Prostate gland (tissue), 2 donors: Measurements from ENCODE around the gene MYBBP1A. TPM values are rescaled to one million over a fixed set of nuclear protein-coding genes. Genes with fewer than 3 reads are reported as not detected.

Source experiments
- DNase-seq: peaks from one replicate; pipeline ENCODE4 v3.0.0-alpha.2; 2019; ENCODE audit warnings: low spot score
- H3K27ac ChIP-seq, 2 donors: fragments of 200-600 bp; sonication (generic); 2 replicates each; pipeline ENCODE4 v1.5.1; 2017 to 2019
- H3K27me3 ChIP-seq: fragments of 200-600 bp; sonication (generic); replicated peaks from 2 replicates; pipeline ENCODE4 v1.5.1; 2019; ENCODE audit not compliant: insufficient read depth
- H3K36me3 ChIP-seq, 2 donors: fragments of 200-600 bp; sonication (generic); 1 replicate in 1 of 2; 2 replicates in 1 of 2; pipeline versions ENCODE4 v1.5.1 to v1.8.1; 2017 to 2019
- H3K4me1 ChIP-seq: fragments of 200-600 bp; sonication (generic); replicated peaks from 2 replicates; pipeline ENCODE4 v1.5.1; 2019
- H3K4me3 ChIP-seq, 2 donors: fragments of 200-600 bp; sonication (generic); 2 replicates each; pipeline ENCODE4 v1.5.1; 2017 to 2019
- H3K9me3 ChIP-seq: fragments of 200-600 bp; sonication (generic); 2 replicates; pipeline ENCODE4 v1.5.1; 2017
- CTCF ChIP-seq, 4 experiments: fragments of 200-600 bp in 2 of 4; fragments of 450-650 bp in 2 of 4; sonication (generic) in 2 of 4; IDR thresholded peaks; 1 replicate in 3 of 4; 2 replicates in 1 of 4; pipeline ENCODE4 v1.5.1; 2016 to 2019; ENCODE audit warnings: antibody characterized with exemption in 4 of 4, mild to moderate bottlenecking in 2 of 4, moderate library complexity in 2 of 4
- POLR2A ChIP-seq: fragments of 450-650 bp; IDR thresholded peaks from one replicate; pipeline ENCODE4 v1.6.1; 2016; ENCODE audit warnings: antibody characterized with exemption, mild to moderate bottlenecking
- POLR2AphosphoS5 ChIP-seq: sonication (generic); formaldehyde crosslinking; IDR thresholded peaks from one replicate; pipeline ENCODE4 v1.6.1; 2017; ENCODE audit warnings: antibody characterized with exemption
- WGBS: methylation state at CpG from one replicate; pipeline ENCODE4 v1.1.5; 2018; 5-methylcytosine and 5-hydroxymethylcytosine counted together
- intact Hi-C: fragments of 100-400 bp; cut with DNase I; formaldehyde crosslinking; loops from one replicate; pipeline ENCODE4 v1.14.2; 2022
- total RNA-seq, 2 donors: library from RNA; depleted of rRNA; stranded (reverse); fragments of >200 nt; gene quantifications; one replicate each; pipeline ENCODE4 v1.1.0, GENCODE V29; 2016

MYBBP1A gene
- total RNA-seq, 2 donors from 2014 or later: 44.4 to 71.2 TPM

- intact Hi-C loops: no loop called here
- Histone ChIP-seq H3K4me3 (no peak overlapping the region), H3K27ac (no peak overlapping the region), H3K36me3 (peaks cover 11 to 35% of the 10 kb centered on the region in 2 donors), H3K9me3 (no peaks in the 10 kb centered on the region), H3K27me3 (no peaks in the 10 kb centered on the region), H3K4me1 (peaks cover 2% of the 10 kb centered on the region)
- no peak for TF ChIP-seq POLR2AphosphoS5
- TF ChIP-seq CTCF (IDR thresholded peaks at IDR 0.05): no peak
- no peak for TF ChIP-seq POLR2A
- DNase-seq: no peak
- 90% methylated on average over 25 of the region's 25 CpGs for WGBS
Measured at GRCh38 chr17:4549781-4550533, 5.2 kb downstream of the MYBBP1A start.

- Histone ChIP-seq H3K36me3 (peaks cover 11 to 35% of the 10 kb centered on the region in 2 donors), H3K27ac (no peak overlapping the region), H3K27me3 (no peaks in the 10 kb centered on the region), H3K9me3 (no peaks in the 10 kb centered on the region), H3K4me1 (no peaks in the 10 kb centered on the region), H3K4me3 (no peak overlapping the region)
- DNase-seq: no peak
- intact Hi-C loops: no loop called here
- TF ChIP-seq POLR2AphosphoS5: no peak
- TF ChIP-seq POLR2A: no peak
- no peak for TF ChIP-seq CTCF (IDR thresholded peaks at IDR 0.05)
- 79% methylated on average over 22 of the region's 24 CpGs for WGBS
Measured at GRCh38 chr17:4548721-4549531, 6.3 kb downstream of the MYBBP1A start.

- Histone ChIP-seq H3K36me3 (peaks cover 11 to 39% of the 10 kb centered on the region in 2 donors), H3K4me1 (no peaks in the 10 kb centered on the region), H3K27me3 (no peaks in the 10 kb centered on the region), H3K27ac (no peak overlapping the region), H3K9me3 (no peaks in the 10 kb centered on the region), H3K4me3 (no peak overlapping the region)
- DNase-seq: no peak
- intact Hi-C loops: no loop called here
- 94% methylated on average over 11 of the region's 18 CpGs for WGBS
- TF ChIP-seq POLR2AphosphoS5 (no peak), CTCF (IDR thresholded peaks at IDR 0.05) (no peak), POLR2A (no peak)
Measured at GRCh38 chr17:4548061-4548461, 7.1 kb downstream of the MYBBP1A start.

- Histone ChIP-seq H3K4me1 (no peaks in the 10 kb centered on the region), H3K9me3 (no peaks in the 10 kb centered on the region), H3K27ac (no peak overlapping the region), H3K4me3 (no peak overlapping the region), H3K27me3 (no peaks in the 10 kb centered on the region), H3K36me3 (peaks cover 10 to 47% of the 10 kb centered on the region in 2 donors)
- no peak for TF ChIP-seq CTCF (IDR thresholded peaks at IDR 0.05)
- no peak for TF ChIP-seq POLR2AphosphoS5
- no peak for TF ChIP-seq POLR2A
- intact Hi-C loops: no loop called here
- WGBS: 91% methylated on average over 17 of the region's 17 CpGs
- DNase-seq: no peak
Measured at GRCh38 chr17:4547118-4547906, 7.9 kb downstream of the MYBBP1A start.
